ENCODE measurements around the gene PLPP1. TPM values are rescaled to one million over a fixed set of nuclear protein-coding genes. Genes with fewer than 3 reads are reported as not detected.

PLPP1 gene
- total and polyA plus RNA-seq, 2 of the 13 experiments (the other 11 are each of a cell fraction or from before 2014, with no cell fraction given), result 7.3 to 12.1 TPM

- no peaks in the 10 kb centered on the region for H3K9me3 ChIP-seq (ENCODE audit: low read length)
- CTCF ChIA-PET (ENCODE audit: low intra/inter-chr PET ratio, low total read pairs), result no interaction called here
- in situ Hi-C loops (cut with HindIII; ENCODE audit: extremely low pct_ligation_motif_present, low pct_unique_long_range_greater_than_20kb), result no loop called here
Observed at GRCh38 chr5:55557123-55557522, 22.4 kb upstream of the PLPP1 start.

More at GRCh38 chr5:55557123-55557522, 22.4 kb upstream of the PLPP1 start:
- Histone ChIP-seq H3K9ac (ENCODE audit: insufficient read depth, low read depth, low read length) (no peak overlapping the region), H3K79me2 (ENCODE audit: insufficient read depth, low read length) (no peaks in the 10 kb centered on the region), H2AFZ (ENCODE audit: low read length) (no peak overlapping the region), H3K27ac (ENCODE audit: extremely low read length, insufficient read depth, low read length) (no peak overlapping the region), H3K4me2 (ENCODE audit: low read depth, low read length) (no peak overlapping the region), H3K4me3 (replicated peaks in 1 of 3; ENCODE audit: insufficient read depth in 1 of 3, low read depth in 2 of 3, low read length in 3 of 3) (no peak overlapping the region), H3K4me1 (ENCODE audit: insufficient read depth, low read length) (no peaks in the 10 kb centered on the region), H3K36me3 (replicated peaks in 1 of 2; ENCODE audit: control insufficient read depth in 1 of 2, insufficient read depth in 2 of 2, low read length in 2 of 2) (no peaks in the 10 kb centered on the region), H3K27me3 (ENCODE audit: control insufficient read depth in 1 of 2, insufficient read depth in 2 of 2, low read length in 2 of 2) (no peaks in the 10 kb centered on the region), H4K20me1 (ENCODE audit: insufficient read depth, low read length) (no peaks in the 10 kb centered on the region)
- no TSS peak for BruUV-seq (replicated peaks)
- FAIRE-seq, result no peak
- POLR2A ChIA-PET, result no interaction called here
- no peak for TF ChIP-seq ZNF710 (CRISPR knock-in tag; IDR thresholded peaks at IDR 0.05; ENCODE audit: borderline replicate concordance)
- TF ChIP-seq NFIC (IDR thresholded peaks at IDR 0.05; ENCODE audit: low read length), result no peak
- TF ChIP-seq ZMAT5 (CRISPR knock-in tag; IDR thresholded peaks at IDR 0.05; ENCODE audit: borderline replicate concordance, low read depth), result no peak
- no peak for TF ChIP-seq RELA (CRISPR knock-in tag; IDR thresholded peaks at IDR 0.05)
- no peak for TF ChIP-seq ATAD3A (CRISPR knock-in tag; IDR thresholded peaks at IDR 0.05)
- no peak for TF ChIP-seq ZBTB33 (CRISPR knock-in tag; IDR thresholded peaks at IDR 0.05)
- no peak for TF ChIP-seq HES4 (CRISPR knock-in tag; IDR thresholded peaks at IDR 0.05; ENCODE audit: borderline replicate concordance)
- no peak for TF ChIP-seq ZNF749 (CRISPR knock-in tag; IDR thresholded peaks at IDR 0.05; ENCODE audit: borderline replicate concordance)
- TF ChIP-seq NRL (CRISPR knock-in tag; IDR thresholded peaks at IDR 0.05; ENCODE audit: borderline replicate concordance), result no peak
- no peak for TF ChIP-seq MAFG (CRISPR knock-in tag; IDR thresholded peaks at IDR 0.05)
- no peak for TF ChIP-seq ZNF30 (CRISPR knock-in tag; IDR thresholded peaks at IDR 0.05)
- TF ChIP-seq ZNF362 (CRISPR knock-in tag; IDR thresholded peaks at IDR 0.05; ENCODE audit: borderline replicate concordance), result no peak
- TF ChIP-seq CENPX (CRISPR knock-in tag; IDR thresholded peaks at IDR 0.05), result no peak
- no peak for TF ChIP-seq HOXA7 (CRISPR knock-in tag; IDR thresholded peaks at IDR 0.05)
- TF ChIP-seq ZNF761 (CRISPR knock-in tag; conservative IDR thresholded peaks at IDR 0.05), result no peak
- no peak for TF ChIP-seq ELK4 (CRISPR knock-in tag; IDR thresholded peaks at IDR 0.05; ENCODE audit: borderline replicate concordance)
- DNase-seq (ENCODE audit: low spot score), result no peak
- 78% methylated on average over 3 of the region's 3 CpGs for WGBS (ENCODE audit: low lambda C conversion rate)
- no peak for ATAC-seq
- intact Hi-C loops (cut with micrococcal nuclease; ENCODE audit: unreplicated experiment), result no loop called here

Measured in HepG2 (cell line).